Measurements from ENCODE around the gene TRAF3IP3.

The TRAF3IP3 gene

DNA sequence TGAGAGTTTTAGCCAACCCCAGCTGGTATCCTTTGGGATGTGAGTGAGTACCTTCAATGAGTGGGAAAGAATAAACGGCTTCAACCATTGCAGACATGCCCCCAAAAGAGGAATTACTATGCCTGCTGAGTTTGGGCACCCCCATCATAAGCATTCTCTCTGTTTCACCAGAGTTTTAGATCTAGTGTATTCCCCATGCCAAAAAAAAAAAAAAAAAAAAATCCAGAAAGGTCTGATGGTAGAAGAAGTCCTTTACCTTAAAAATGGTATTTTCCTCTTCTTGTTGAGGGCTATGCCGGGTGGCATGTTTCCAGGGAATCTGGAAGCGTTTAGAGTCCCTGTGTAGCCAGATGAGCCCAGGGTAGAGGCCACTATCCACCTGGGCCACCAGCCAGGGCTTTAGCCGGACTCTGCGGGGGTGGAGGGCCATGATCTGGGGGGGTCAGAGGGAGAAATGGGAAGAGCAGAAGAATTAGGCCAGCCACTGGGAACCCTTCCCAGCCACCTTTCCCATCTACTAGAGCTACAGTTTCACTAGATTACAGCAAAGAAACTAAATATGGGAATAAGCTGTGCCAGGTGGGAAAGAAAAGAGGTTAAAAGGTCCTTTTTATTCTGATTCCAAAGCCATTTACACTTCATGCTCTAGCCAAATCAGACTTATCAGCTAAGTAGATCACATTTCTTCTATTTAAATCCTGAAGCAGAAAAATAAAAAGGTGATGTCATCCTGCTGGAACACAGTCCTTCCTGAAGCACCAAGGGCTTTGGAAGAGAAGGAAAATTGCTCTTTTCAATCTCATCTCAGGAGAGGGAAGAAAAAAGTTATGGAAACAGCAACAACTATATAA is 45.4 kb downstream of the TRAF3IP3 start:
- peaks cover 4% of the 10 kb centered on the region; the same call in 1 of the 2 replicates for H3K36me3 ChIP-seq (ENCODE audit: control insufficient read depth, insufficient read depth, low read length)
- no peak overlapping the region for H3K9ac ChIP-seq (ENCODE audit: low read depth, low read length)
- H3K4me1 ChIP-seq (ENCODE audit: control insufficient read depth, insufficient read depth, low read length): peaks cover under 1% of the 10 kb centered on the region
- no peak overlapping the region for H3K27ac ChIP-seq (ENCODE audit: low read depth, low read length)
- H3K27me3 ChIP-seq (ENCODE audit: control insufficient read depth, insufficient read depth, low read length): no peaks in the 10 kb centered on the region
- no peaks in the 10 kb centered on the region for H3K9me3 ChIP-seq (ENCODE audit: control insufficient read depth, insufficient read depth, low read length)
- no peak overlapping the region for H3K4me3 ChIP-seq (ENCODE audit: low read depth, low read length)

- no peak overlapping the region for H3K27ac ChIP-seq (ENCODE audit: low read depth, low read length)
- no peaks in the 10 kb centered on the region for H3K9me3 ChIP-seq (ENCODE audit: control insufficient read depth, insufficient read depth, low read length)
- peaks cover 4% of the 10 kb centered on the region; the same call in 1 of the 2 replicates for H3K36me3 ChIP-seq (ENCODE audit: control insufficient read depth, insufficient read depth, low read length)
- H3K4me3 ChIP-seq (ENCODE audit: low read depth, low read length): no peak overlapping the region
- H3K9ac ChIP-seq (ENCODE audit: low read depth, low read length): no peak overlapping the region
- peaks cover 5% of the 10 kb centered on the region for H3K4me1 ChIP-seq (ENCODE audit: control insufficient read depth, insufficient read depth, low read length)
- no peaks in the 10 kb centered on the region for H3K27me3 ChIP-seq (ENCODE audit: control insufficient read depth, insufficient read depth, low read length)
These were observed 46.4 kb downstream of the TRAF3IP3 start for GRCh38 chr1:209802117-209802779.

DNA sequence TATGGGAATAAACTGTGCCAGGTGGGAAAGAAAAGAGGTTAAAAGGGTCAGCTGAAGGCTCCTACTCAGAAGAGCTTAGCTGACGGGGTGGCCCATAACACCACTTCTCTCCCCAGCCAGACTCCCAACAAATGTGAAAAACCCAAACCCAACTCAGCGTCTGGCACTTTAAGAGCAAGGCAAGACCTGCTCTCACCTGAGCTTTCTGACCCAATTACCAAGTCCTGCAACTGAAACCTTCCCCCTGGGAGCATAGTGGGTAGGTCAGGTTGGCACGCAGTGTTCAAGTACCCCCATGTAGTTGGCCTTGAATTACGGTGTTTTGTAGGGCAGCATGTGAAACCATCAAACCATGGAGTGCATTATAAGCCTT is 46.9 kb downstream of the TRAF3IP3 start:
- no peaks in the 10 kb centered on the region for H3K9me3 ChIP-seq (ENCODE audit: control insufficient read depth, insufficient read depth, low read length)
- peaks cover 5% of the 10 kb centered on the region for H3K4me1 ChIP-seq (ENCODE audit: control insufficient read depth, insufficient read depth, low read length)
- H3K4me3 ChIP-seq (ENCODE audit: low read depth, low read length): no peak overlapping the region
- H3K9ac ChIP-seq (ENCODE audit: low read depth, low read length): no peak overlapping the region
- H3K27me3 ChIP-seq (ENCODE audit: control insufficient read depth, insufficient read depth, low read length): no peaks in the 10 kb centered on the region
- no peak overlapping the region for H3K27ac ChIP-seq (ENCODE audit: low read depth, low read length)
- H3K36me3 ChIP-seq (ENCODE audit: control insufficient read depth, insufficient read depth, low read length): peaks cover 4% of the 10 kb centered on the region; the same call in 1 of the 2 replicates

DNA sequence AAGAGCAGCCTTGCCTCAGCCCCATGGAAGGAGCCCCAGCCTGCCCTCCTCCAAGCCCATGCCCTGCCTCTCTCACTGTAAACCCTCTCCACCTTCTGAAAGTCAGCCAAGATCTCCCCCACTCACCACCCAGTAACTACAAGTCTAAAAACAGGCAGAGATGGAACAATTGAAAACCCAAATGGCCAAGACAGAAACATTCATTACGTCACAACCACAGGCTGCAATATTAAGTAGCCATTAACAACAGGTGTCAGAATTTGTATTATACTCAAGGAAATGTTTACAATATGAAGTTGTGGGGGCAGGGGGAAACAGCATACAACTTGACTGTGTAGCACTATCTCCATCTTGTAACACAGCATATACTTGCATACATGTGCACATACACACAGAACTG is 47.7 kb downstream of the TRAF3IP3 start:
- H3K4me3 ChIP-seq (ENCODE audit: low read depth, low read length): no peak overlapping the region
- H3K36me3 ChIP-seq (ENCODE audit: control insufficient read depth, insufficient read depth, low read length): peaks cover 4% of the 10 kb centered on the region; the same call in 1 of the 2 replicates
- H3K4me1 ChIP-seq (ENCODE audit: control insufficient read depth, insufficient read depth, low read length): peaks cover 5% of the 10 kb centered on the region
- H3K27me3 ChIP-seq (ENCODE audit: control insufficient read depth, insufficient read depth, low read length): no peaks in the 10 kb centered on the region
- H3K27ac ChIP-seq (ENCODE audit: low read depth, low read length): no peak overlapping the region
- no peaks in the 10 kb centered on the region for H3K9me3 ChIP-seq (ENCODE audit: control insufficient read depth, insufficient read depth, low read length)
- no peak overlapping the region for H3K9ac ChIP-seq (ENCODE audit: low read depth, low read length)

DNA sequence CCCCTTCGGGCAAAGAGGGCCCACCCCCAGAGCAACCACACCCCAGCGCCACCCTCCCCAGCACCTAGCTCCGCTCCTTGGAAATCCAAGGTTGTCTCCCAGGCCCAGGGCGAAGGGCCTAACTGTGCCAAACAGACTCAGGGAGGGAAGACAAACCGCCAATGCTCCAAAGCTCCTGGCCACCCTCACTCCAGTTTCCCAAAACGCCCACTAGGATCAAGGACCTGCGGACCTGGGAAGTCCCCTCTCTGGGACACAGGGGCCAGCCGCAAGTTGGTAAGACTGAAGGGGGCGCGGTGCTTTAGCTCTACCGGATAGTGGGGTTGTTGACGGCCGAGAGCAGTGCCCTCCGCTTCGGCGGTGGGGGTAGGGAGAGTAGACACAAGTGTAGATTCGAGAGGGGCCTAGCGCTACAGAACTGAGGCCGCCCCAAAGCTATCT is 49.5 kb downstream of the TRAF3IP3 start:
- Histone ChIP-seq H3K36me3 (ENCODE audit: control insufficient read depth, insufficient read depth, low read length) (no peaks in the 10 kb centered on the region), H3K27me3 (ENCODE audit: control insufficient read depth, insufficient read depth, low read length) (no peaks in the 10 kb centered on the region), H3K9ac (ENCODE audit: low read depth, low read length) (peak overlapping the region; percentile 65), H3K4me3 (ENCODE audit: low read depth, low read length) (peak overlapping the region; percentile 94), H3K9me3 (ENCODE audit: control insufficient read depth, insufficient read depth, low read length) (no peaks in the 10 kb centered on the region), H3K4me1 (ENCODE audit: control insufficient read depth, insufficient read depth, low read length) (peaks cover 5% of the 10 kb centered on the region), H3K27ac (ENCODE audit: low read depth, low read length) (no peak overlapping the region)

GRCh38 chr1:209805875-209806760 is 50.3 kb downstream of the TRAF3IP3 start, which contains the start of gene IRF6:
IRF6 (minus strand) TSS chr1:209806142; CDS start chr1:209801413, 4,729 bp downstream.
- Histone ChIP-seq H3K4me3 (ENCODE audit: low read depth, low read length) (peak within 1 kb of the TSS; percentile 94), H3K9ac (ENCODE audit: low read depth, low read length) (peak within 1 kb of the TSS; percentile 71), H3K36me3 (ENCODE audit: control insufficient read depth, insufficient read depth, low read length) (no peaks in the 10 kb centered on the region), H3K27me3 (ENCODE audit: control insufficient read depth, insufficient read depth, low read length) (no peaks in the 10 kb centered on the region), H3K27ac (ENCODE audit: low read depth, low read length) (peak within 1 kb of the TSS; percentile 67), H3K9me3 (ENCODE audit: control insufficient read depth, insufficient read depth, low read length) (no peaks in the 10 kb centered on the region), H3K4me1 (ENCODE audit: control insufficient read depth, insufficient read depth, low read length) (peaks cover 5% of the 10 kb centered on the region)

GRCh38 chr1:209807509-209807908 is 51.7 kb downstream of the TRAF3IP3 start:
- Histone ChIP-seq H3K27ac (ENCODE audit: low read depth, low read length) (no peak overlapping the region), H3K27me3 (ENCODE audit: control insufficient read depth, insufficient read depth, low read length) (no peaks in the 10 kb centered on the region), H3K9me3 (ENCODE audit: control insufficient read depth, insufficient read depth, low read length) (no peaks in the 10 kb centered on the region), H3K36me3 (ENCODE audit: control insufficient read depth, insufficient read depth, low read length) (no peaks in the 10 kb centered on the region), H3K9ac (ENCODE audit: low read depth, low read length) (no peak overlapping the region), H3K4me1 (ENCODE audit: control insufficient read depth, insufficient read depth, low read length) (peaks cover 5% of the 10 kb centered on the region), H3K4me3 (ENCODE audit: low read depth, low read length) (no peak overlapping the region)

- H3K4me1 ChIP-seq (ENCODE audit: control insufficient read depth, insufficient read depth, low read length): peaks cover 5% of the 10 kb centered on the region
- H3K9ac ChIP-seq (ENCODE audit: low read depth, low read length): no peak overlapping the region
- H3K27ac ChIP-seq (ENCODE audit: low read depth, low read length): no peak overlapping the region
- no peaks in the 10 kb centered on the region for H3K9me3 ChIP-seq (ENCODE audit: control insufficient read depth, insufficient read depth, low read length)
- no peaks in the 10 kb centered on the region for H3K36me3 ChIP-seq (ENCODE audit: control insufficient read depth, insufficient read depth, low read length)
- H3K4me3 ChIP-seq (ENCODE audit: low read depth, low read length): no peak overlapping the region
- H3K27me3 ChIP-seq (ENCODE audit: control insufficient read depth, insufficient read depth, low read length): no peaks in the 10 kb centered on the region
These were observed 52.3 kb downstream of the TRAF3IP3 start for GRCh38 chr1:209808059-209808581.

- no peaks in the 10 kb centered on the region for H3K27me3 ChIP-seq (ENCODE audit: control insufficient read depth, insufficient read depth, low read length)
- H3K9me3 ChIP-seq (ENCODE audit: control insufficient read depth, insufficient read depth, low read length): no peaks in the 10 kb centered on the region
- H3K36me3 ChIP-seq (ENCODE audit: control insufficient read depth, insufficient read depth, low read length): no peaks in the 10 kb centered on the region
- no peak overlapping the region for H3K27ac ChIP-seq (ENCODE audit: low read depth, low read length)
- peaks cover 5% of the 10 kb centered on the region for H3K4me1 ChIP-seq (ENCODE audit: control insufficient read depth, insufficient read depth, low read length)
- no peak overlapping the region for H3K4me3 ChIP-seq (ENCODE audit: low read depth, low read length)
- no peak overlapping the region for H3K9ac ChIP-seq (ENCODE audit: low read depth, low read length)
These were observed 53.8 kb downstream of the TRAF3IP3 start for GRCh38 chr1:209809611-209810010.

DNA sequence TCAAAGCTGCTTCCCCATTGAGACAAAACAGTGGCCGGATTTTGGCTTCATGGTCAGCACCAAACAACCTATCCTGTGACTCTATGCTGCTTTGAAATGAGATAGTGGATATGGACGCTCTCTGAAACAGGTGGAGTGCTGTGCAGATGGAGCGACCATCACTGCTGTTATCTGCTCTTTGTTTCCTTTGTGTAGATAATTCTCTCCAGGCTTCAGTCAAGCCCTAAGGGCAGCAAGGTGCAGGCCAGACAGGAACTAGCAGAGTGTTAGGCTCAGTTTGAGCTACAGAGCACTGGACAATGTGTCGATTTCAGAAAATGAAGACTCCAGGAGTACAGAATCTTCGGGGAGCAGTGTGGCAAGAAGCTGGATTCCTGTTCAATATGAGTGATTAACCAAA is 54.9 kb downstream of the TRAF3IP3 start:
- Histone ChIP-seq H3K4me3 (ENCODE audit: low read depth, low read length) (no peak overlapping the region), H3K27me3 (ENCODE audit: control insufficient read depth, insufficient read depth, low read length) (no peaks in the 10 kb centered on the region), H3K4me1 (ENCODE audit: control insufficient read depth, insufficient read depth, low read length) (peaks cover 5% of the 10 kb centered on the region), H3K9ac (ENCODE audit: low read depth, low read length) (no peak overlapping the region), H3K27ac (ENCODE audit: low read depth, low read length) (no peak overlapping the region), H3K36me3 (ENCODE audit: control insufficient read depth, insufficient read depth, low read length) (no peaks in the 10 kb centered on the region), H3K9me3 (ENCODE audit: control insufficient read depth, insufficient read depth, low read length) (no peaks in the 10 kb centered on the region)

Measured in HUES48 (cell line).